ENCODE data around the gene JAGN1. TPM values are rescaled to one million over a fixed set of nuclear protein-coding genes. Genes with fewer than 3 reads are reported as not detected.

JAGN1 gene
- 45.1 to 61.1 TPM (median 48.0 TPM) in 3 replicates for polyA plus RNA-seq
- 3.1 TPM for polyA plus RNA-seq (2011; ENCODE audit: low read depth)
- polyA plus RNA-seq (2011; cell fraction: cytosol; rRNA removed), result 34.2 and 48.7 TPM in 2 replicates
- 28.5 and 29.3 TPM in 2 replicates for polyA plus RNA-seq (2011; cell fraction: nucleus; rRNA removed)
- polyA plus RNA-seq (2012; ENCODE audit: low replicate concordance), result 29.2 and 39.8 TPM in 2 replicates
- polyA minus RNA-seq, result 40.4 to 53.0 TPM (median 46.5 TPM) in 3 replicates
- 26.5 TPM for polyA minus RNA-seq (2011; cell fraction: cytosol; rRNA and poly(A)+ RNA removed)
- 8.2 and 16.0 TPM in 2 replicates for polyA minus RNA-seq (2011; cell fraction: nucleus; rRNA and poly(A)+ RNA removed)

- peaks cover 15% of the 10 kb centered on the region for H3K4me1 ChIP-seq (ENCODE audit: control insufficient read depth, extremely low read depth, insufficient read depth, low read length)
- dilution Hi-C loops (cut with MboI; ENCODE audit: extremely low pct_ligation_motif_present, low sequenced_read_pairs), result no loop called here
- peaks cover 8 to 12% of the 10 kb centered on the region in 2 experiments for H3K36me3 ChIP-seq (ENCODE audit: control insufficient read depth in 2 of 2, extremely low read depth in 1 of 2, insufficient read depth in 2 of 2, low read length in 2 of 2)
- peaks cover 25% of the 10 kb centered on the region for H3K79me2 ChIP-seq (ENCODE audit: control insufficient read depth, insufficient read depth, low read length)
- H3K27ac ChIP-seq (ENCODE audit: control insufficient read depth, insufficient read depth, low read length), result peak within 1 kb of the TSS; percentile 96
- DNase-seq (ENCODE audit: low read depth, low spot score) (no peak), FAIRE-seq (no peak)
- peak within 1 kb of the TSS; percentile 99 for H3K9ac ChIP-seq (ENCODE audit: control insufficient read depth, extremely low read depth, insufficient read depth, low read length)
- H3K9me3 ChIP-seq (ENCODE audit: control insufficient read depth, low read depth, low read length), result no peaks in the 10 kb centered on the region
- H4K20me1 ChIP-seq (ENCODE audit: control insufficient read depth, extremely low read depth, insufficient read depth, low read length), result no peaks in the 10 kb centered on the region
- TF ChIP-seq EZH2 (IDR thresholded peaks at IDR 0.05; ENCODE audit: low read length) (no peak), CTCF (optimal IDR thresholded peaks at IDR 0.05 in 1 of 3, IDR thresholded peaks at IDR 0.05 in 1 of 3, conservative IDR thresholded peaks at IDR 0.05 in 1 of 3; ENCODE audit: extremely low read depth in 1 of 3, insufficient read depth in 2 of 3, low read length in 3 of 3) (no peak)
- H3K4me2 ChIP-seq (ENCODE audit: control insufficient read depth, extremely low read depth, insufficient read depth, low read depth, low read length), result peak within 1 kb of the TSS; percentile 87
- no peaks in the 10 kb centered on the region for H3K9me1 ChIP-seq (ENCODE audit: control insufficient read depth, extremely low read depth, insufficient read depth, low read length)
- no peaks in the 10 kb centered on the region for H3K27me3 ChIP-seq (ENCODE audit: control insufficient read depth, extremely low read depth, insufficient read depth, low read length)
- peak within 1 kb of the TSS; percentile 91 for H2AFZ ChIP-seq (ENCODE audit: control insufficient read depth, low read length)
- peak within 1 kb of the TSS; percentile 94 to 95 (median 95) for H3K4me3 ChIP-seq (ENCODE audit: control insufficient read depth in 2 of 3, extremely low read depth in 1 of 3, insufficient read depth in 2 of 3, low read depth in 1 of 3, low read length in 3 of 3)
Observed at GRCh38 chr3:9890249-9891071, at the start of gene JAGN1. JAGN1 (plus strand) TSS chr3:9890610; CDS start chr3:9890723, 113 bp downstream.

DNA sequence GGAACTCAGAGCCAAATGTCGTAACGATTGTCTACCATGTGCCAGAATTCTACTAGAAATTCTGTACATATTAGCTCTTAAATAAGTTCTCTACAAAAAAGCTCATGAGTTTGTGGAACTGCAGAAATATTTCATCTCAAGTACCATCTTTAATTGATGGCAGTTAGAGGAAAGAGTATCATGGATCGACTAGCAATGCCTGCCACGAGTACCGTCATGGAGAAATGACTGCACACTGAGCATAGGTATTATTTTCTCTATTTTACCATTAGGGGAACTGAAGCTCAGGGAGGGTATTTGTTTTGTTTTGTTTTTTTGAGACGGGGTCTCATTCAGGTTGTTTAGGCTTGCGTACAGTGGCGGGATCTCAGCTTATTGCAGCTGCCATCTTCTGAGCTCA is 49.4 kb upstream of the JAGN1 start:
- peaks cover 5% of the 10 kb centered on the region for H3K4me1 ChIP-seq (ENCODE audit: control insufficient read depth, extremely low read depth, insufficient read depth, low read length)
- no peaks in the 10 kb centered on the region for H3K9me3 ChIP-seq (ENCODE audit: control insufficient read depth, low read depth, low read length)
- no peak overlapping the region for H3K4me2 ChIP-seq (ENCODE audit: control insufficient read depth, extremely low read depth, insufficient read depth, low read depth, low read length)
- H2AFZ ChIP-seq (ENCODE audit: control insufficient read depth, low read length), result no peak overlapping the region
- H3K9me1 ChIP-seq (ENCODE audit: control insufficient read depth, extremely low read depth, insufficient read depth, low read length), result no peaks in the 10 kb centered on the region
- no peak overlapping the region for H3K9ac ChIP-seq (ENCODE audit: control insufficient read depth, extremely low read depth, insufficient read depth, low read length)
- DNase-seq (ENCODE audit: low read depth, low spot score) (no peak), FAIRE-seq (no peak)
- no peaks in the 10 kb centered on the region for H3K79me2 ChIP-seq (ENCODE audit: control insufficient read depth, insufficient read depth, low read length)
- peaks cover 21 to 23% of the 10 kb centered on the region in 2 experiments for H3K36me3 ChIP-seq (ENCODE audit: control insufficient read depth in 2 of 2, extremely low read depth in 1 of 2, insufficient read depth in 2 of 2, low read length in 2 of 2)
- no peaks in the 10 kb centered on the region for H3K27me3 ChIP-seq (ENCODE audit: control insufficient read depth, extremely low read depth, insufficient read depth, low read length)
- dilution Hi-C loops (cut with MboI; ENCODE audit: extremely low pct_ligation_motif_present, low sequenced_read_pairs), result no loop called here
- no peaks in the 10 kb centered on the region for H4K20me1 ChIP-seq (ENCODE audit: control insufficient read depth, extremely low read depth, insufficient read depth, low read length)
- no peak overlapping the region for H3K4me3 ChIP-seq (ENCODE audit: control insufficient read depth in 2 of 3, extremely low read depth in 1 of 3, insufficient read depth in 2 of 3, low read depth in 1 of 3, low read length in 3 of 3)
- no peak overlapping the region for H3K27ac ChIP-seq (ENCODE audit: control insufficient read depth, insufficient read depth, low read length)
- TF ChIP-seq CTCF (optimal IDR thresholded peaks at IDR 0.05 in 1 of 3, IDR thresholded peaks at IDR 0.05 in 1 of 3, conservative IDR thresholded peaks at IDR 0.05 in 1 of 3; ENCODE audit: extremely low read depth in 1 of 3, insufficient read depth in 2 of 3, low read length in 3 of 3) (no peak), EZH2 (IDR thresholded peaks at IDR 0.05; ENCODE audit: low read length) (no peak)

Measured in keratinocyte (primary cell).